H1 (cell line): ENCODE measurements around the gene CYP4F3. TPM values are rescaled to one million over a fixed set of nuclear protein-coding genes. Genes with fewer than 3 reads are reported as not detected.

ENCODE experiments used
- CTCF ChIA-PET: fragments of 300-600 bp; sonication (Branson Sonifier 250); formaldehyde crosslinking; loops from one replicate; lab custom pipeline; 2021; ENCODE audit not compliant: partially characterized antibody; lab: Charles Lee
- POLR2A ChIA-PET: fragments of 300-600 bp; sonication (Branson Sonifier 250); formaldehyde crosslinking; loops from one replicate; lab custom pipeline; 2021; ENCODE audit warnings: inconsistent platforms; ENCODE audit not compliant: partially characterized antibody; lab: Charles Lee
- DNase-seq, 2 experiments: peaks; one replicate each; pipeline versions ENCODE4 v3.0.0 to v3.0.0-alpha.2; 2010 to 2022; ENCODE audit warnings: low spot score in 2 of 2, low read depth in 1 of 2, mixed read lengths in 1 of 2
- FAIRE-seq: peaks from 2 replicates; lab custom pipeline; 2011; peaks lifted over from hg19 to GRCh38; lab: Jason Lieb, UNC
- H2AFZ ChIP-seq: 2 replicates; pipeline ENCODE4 v1.8.1; 2012; ENCODE audit warnings: low read length, inconsistent platforms
- H2AK5ac ChIP-seq: 2 replicates; pipeline ENCODE4 v1.6.1; 2013; ENCODE audit warnings: low read depth, low read length
- H2BK120ac ChIP-seq: replicated peaks from 2 replicates; pipeline ENCODE3; 2013; ENCODE audit warnings: low read depth, low read length, inconsistent platforms
- H2BK12ac ChIP-seq: 2 replicates; pipeline ENCODE4 v1.6.1; 2013; ENCODE audit warnings: low read depth, low read length
- H2BK15ac ChIP-seq: 2 replicates; pipeline ENCODE4 v1.6.1; 2013; ENCODE audit warnings: low read length
- H2BK20ac ChIP-seq: 2 replicates; pipeline ENCODE4 v1.6.1; 2013; ENCODE audit warnings: low read length
- H2BK5ac ChIP-seq: 2 replicates; pipeline ENCODE4 v1.6.1; 2013; ENCODE audit warnings: low read depth, low read length
- H3K14ac ChIP-seq: 2 replicates; pipeline ENCODE4 v1.6.1; 2013; ENCODE audit warnings: inconsistent platforms; ENCODE audit not compliant: insufficient read length
- H3K18ac ChIP-seq: 2 replicates; pipeline ENCODE4 v1.6.1; 2013; ENCODE audit warnings: low read length; ENCODE audit errors: extremely low read depth
- H3K23ac ChIP-seq: 2 replicates; pipeline ENCODE4 v1.6.1; 2013; ENCODE audit warnings: inconsistent platforms; ENCODE audit not compliant: insufficient read length
- H3K23me2 ChIP-seq: 2 replicates; pipeline ENCODE4 v1.6.1; 2013; ENCODE audit warnings: low read depth, low read length
- H3K27ac ChIP-seq: 2 replicates; pipeline ENCODE4 v1.6.1; 2011; ENCODE audit warnings: low read depth, low read length, inconsistent platforms
- H3K27me3 ChIP-seq, 4 experiments: replicated peaks in 1 of 4; 1 replicate in 1 of 4; 2 replicates in 3 of 4; pipeline versions ENCODE4 v1.6.1 to v1.8.1; 2011 to 2013; ENCODE audit warnings: low read length in 3 of 4, mild to moderate bottlenecking in 3 of 4, inconsistent platforms in 2 of 4, mixed read lengths in 2 of 4, moderate library complexity in 1 of 4; ENCODE audit not compliant: control insufficient read depth in 3 of 4, insufficient read depth in 3 of 4; ENCODE audit errors: extremely low read depth in 1 of 4
- H3K36me3 ChIP-seq, 4 experiments: 2 replicates each; pipeline versions ENCODE4 v1.6.1 to v1.8.1; 2011 to 2013; ENCODE audit warnings: mild to moderate bottlenecking in 4 of 4, low read length in 3 of 4, moderate library complexity in 2 of 4, control low read depth in 1 of 4, inconsistent platforms in 1 of 4; ENCODE audit not compliant: insufficient read depth in 4 of 4, control insufficient read depth in 2 of 4
- H3K4ac ChIP-seq: replicated peaks from 2 replicates; pipeline ENCODE3; 2013; ENCODE audit warnings: low read length, low read depth, mixed read lengths, inconsistent platforms; ENCODE audit not compliant: insufficient read length
- H3K4me1 ChIP-seq, 4 experiments: replicated peaks in 1 of 4; 1 replicate in 1 of 4; 2 replicates in 3 of 4; pipeline versions ENCODE4 v1.6.1 to v1.8.1; 2011 to 2013; ENCODE audit warnings: low read length in 3 of 4, inconsistent platforms in 2 of 4, mixed read lengths in 1 of 4; ENCODE audit not compliant: insufficient read depth in 4 of 4, control insufficient read depth in 3 of 4
- H3K4me2 ChIP-seq, 2 experiments: 2 replicates each; pipeline versions ENCODE4 v1.6.1 to v1.8.1; 2011 to 2013; ENCODE audit warnings: low read depth in 2 of 2, low read length in 2 of 2, control low read depth in 1 of 2, inconsistent platforms in 1 of 2, mild to moderate bottlenecking in 1 of 2; ENCODE audit not compliant: insufficient read depth in 1 of 2
- H3K4me3 ChIP-seq, 4 experiments: fragments of 200-600, 300-600 bp in 1 of 4; sonication (generic), shearing (Covaris generic), sonication (Bioruptor Twin) in 1 of 4; 2 replicates each; pipeline versions ENCODE4 v1.5.1 to v1.8.1; 2011 to 2016; ENCODE audit warnings: low read length in 4 of 4, low read depth in 3 of 4, control low read depth in 2 of 4, inconsistent platforms in 2 of 4, mild to moderate bottlenecking in 2 of 4, mixed read lengths in 1 of 4, moderate library complexity in 1 of 4; ENCODE audit not compliant: insufficient read depth in 2 of 4; ENCODE audit errors: extremely low read depth in 1 of 4
- H3K56ac ChIP-seq: replicated peaks from 2 replicates; pipeline ENCODE3; 2013; ENCODE audit warnings: low read depth, mild to moderate bottlenecking, mixed read lengths, low read length, inconsistent platforms; ENCODE audit not compliant: insufficient read length
- H3K79me1 ChIP-seq: 2 replicates; pipeline ENCODE4 v1.6.1; 2013; ENCODE audit warnings: low read depth, low read length, control low read depth
- H3K79me2 ChIP-seq, 2 experiments: 2 replicates each; pipeline versions ENCODE4 v1.6.1 to v1.8.1; 2012 to 2013; ENCODE audit warnings: low read length in 2 of 2, mild to moderate bottlenecking in 2 of 2, inconsistent platforms in 1 of 2; ENCODE audit not compliant: insufficient read depth in 2 of 2, control insufficient read depth in 1 of 2
- H3K9ac ChIP-seq, 4 experiments: replicated peaks in 1 of 4; 1 replicate in 1 of 4; 2 replicates in 3 of 4; pipeline versions ENCODE4 v1.6.1 to v1.8.1; 2011 to 2013; ENCODE audit warnings: low read depth in 3 of 4, low read length in 3 of 4, control low read depth in 2 of 4, mild to moderate bottlenecking in 2 of 4, moderate library complexity in 2 of 4, inconsistent platforms in 1 of 4; ENCODE audit errors: extremely low read depth in 1 of 4
- H3K9me3 ChIP-seq, 2 experiments: 2 replicates each; pipeline versions ENCODE4 v1.6.1 to v1.8.1; 2012 to 2013; ENCODE audit warnings: mild to moderate bottlenecking in 2 of 2, moderate library complexity in 2 of 2, control low read depth in 1 of 2, inconsistent platforms in 1 of 2, low read depth in 1 of 2, low read length in 1 of 2, mixed read lengths in 1 of 2; ENCODE audit not compliant: insufficient read depth in 2 of 2
- H4K20me1 ChIP-seq, 2 experiments: replicated peaks in 1 of 2; 2 replicates each; pipeline versions ENCODE3 to v1.8.1; 2011 to 2013; ENCODE audit warnings: inconsistent platforms in 2 of 2, low read length in 2 of 2, mild to moderate bottlenecking in 1 of 2; ENCODE audit not compliant: insufficient read depth in 2 of 2, control insufficient read depth in 1 of 2
- H4K5ac ChIP-seq: 2 replicates; pipeline ENCODE4 v1.6.1; 2013; ENCODE audit warnings: low read length, low read depth, mixed read lengths, inconsistent platforms; ENCODE audit not compliant: insufficient read length
- H4K8ac ChIP-seq: 2 replicates; pipeline ENCODE4 v1.8.0; 2013; ENCODE audit warnings: mild to moderate bottlenecking, moderate library complexity, low read length, inconsistent platforms; ENCODE audit not compliant: insufficient read depth; ENCODE audit errors: extremely low read depth
- H4K91ac ChIP-seq: replicated peaks from 2 replicates; pipeline ENCODE3; 2013; ENCODE audit warnings: low read length, mixed read lengths, inconsistent platforms; ENCODE audit not compliant: insufficient read length
- GABPA ChIP-seq: IDR thresholded peaks from 2 replicates; pipeline ENCODE4 v1.6.1; 2011; ENCODE audit warnings: mild to moderate bottlenecking, low read length, moderate library complexity, borderline replicate concordance; ENCODE audit not compliant: insufficient read depth
- POU5F1 ChIP-seq: IDR thresholded peaks from 2 replicates; pipeline ENCODE4 v1.6.1; 2011; ENCODE audit warnings: low read depth, mild to moderate bottlenecking, low read length, moderate library complexity
- RBBP5 ChIP-seq: IDR thresholded peaks from 2 replicates; pipeline ENCODE4 v1.7.1; 2012; ENCODE audit warnings: low read depth, mild to moderate bottlenecking, inconsistent platforms, low read length, moderate library complexity, borderline replicate concordance
- WGBS, 2 experiments: shearing (Covaris generic) in 1 of 2; methylation state at CpG; one replicate each; pipeline versions ENCODE4 v1.1.6 to v1.1.7; 2013 to 2015; ENCODE audit warnings: low lambda C conversion rate in 2 of 2, mixed read lengths in 2 of 2, inconsistent platforms in 1 of 2, low coverage in 1 of 2, missing lambda C conversion rate in 1 of 2; ENCODE audit not compliant: insufficient replicate concordance in 2 of 2, insufficient coverage in 1 of 2, insufficient read length in 1 of 2; ENCODE audit errors: extremely low coverage in 1 of 2, missing lambda C conversion rate in 1 of 2; 5-methylcytosine and 5-hydroxymethylcytosine counted together
- polyA plus RNA-seq, 7 experiments: library from polyadenylated mRNA; depleted of rRNA in 3 of 7; stranded (reverse) in 5 of 7; unstranded in 2 of 7; fragments of >200 nt in 5 of 7; fragments of 200-250 nt in 2 of 7; gene quantifications; 1 replicate in 5 of 7; 2 replicates in 1 of 7; 4 replicates in 1 of 7; pipeline versions ENCODE4 v1.2.1 to v1.2.3, GENCODE V29; 2011 to 2013; ENCODE audit warnings: missing spikeins in 2 of 7, mixed read lengths in 2 of 7
- total RNA-seq: library from RNA; stranded (reverse); fragmentation: NEBNext Ultra II Directional; extraction: Animal tissue kit (Norgen Biotek cat#: 25700); gene quantifications from 2 replicates; pipeline ENCODE4 v1.2.1, GENCODE V29; 2021
- TF ChIP-seq, protein P1 (sequence below): IDR thresholded peaks from 2 replicates; pipeline ENCODE4 v1.6.1; 2012; ENCODE audit warnings: inconsistent platforms

Gene CYP4F3
- total and polyA plus RNA-seq, 2 of the 8 experiments (the other 6 are each of a cell fraction or from before 2014, with no cell fraction given), result not detected

DNA sequence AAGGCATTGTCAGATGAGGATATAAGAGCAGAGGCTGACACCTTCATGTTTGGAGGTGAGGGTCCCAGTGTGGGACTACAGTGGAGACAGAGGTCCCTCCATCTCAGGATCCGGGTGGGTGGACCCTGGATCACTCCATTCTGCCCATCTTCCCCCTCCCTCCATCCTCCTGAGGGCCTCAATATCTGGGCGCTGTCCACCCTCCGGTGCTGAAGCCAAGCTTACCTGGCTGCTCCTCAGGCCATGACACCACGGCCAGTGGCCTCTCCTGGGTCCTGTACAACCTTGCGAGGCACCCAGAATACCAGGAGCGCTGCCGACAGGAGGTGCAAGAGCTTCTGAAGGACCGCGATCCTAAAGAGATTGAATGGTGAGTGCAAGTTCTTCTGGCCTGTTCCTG, 44.1 kb downstream of the CYP4F3 start:
- no peak overlapping the region for H2BK5ac ChIP-seq
- no peaks in the 10 kb centered on the region for H3K79me1 ChIP-seq
- POLR2A ChIA-PET, result no interaction called here
- peaks cover 83 to 86% of the 10 kb centered on the region in 2 experiments for H3K9me3 ChIP-seq
- CTCF ChIA-PET, result no interaction called here
- H3K27me3 ChIP-seq, result no peaks in the 10 kb centered on the region
- no peak for FAIRE-seq
- H4K91ac ChIP-seq, result no peak overlapping the region
- DNase-seq, result no peak
- no peak overlapping the region for H3K23ac ChIP-seq
- no peaks in the 10 kb centered on the region for H3K4me1 ChIP-seq
- no peak overlapping the region for H2BK20ac ChIP-seq
- TF ChIP-seq POU5F1 (no peak), GABPA (no peak), RBBP5 (no peak)
- TF ChIP-seq, protein P1, sequence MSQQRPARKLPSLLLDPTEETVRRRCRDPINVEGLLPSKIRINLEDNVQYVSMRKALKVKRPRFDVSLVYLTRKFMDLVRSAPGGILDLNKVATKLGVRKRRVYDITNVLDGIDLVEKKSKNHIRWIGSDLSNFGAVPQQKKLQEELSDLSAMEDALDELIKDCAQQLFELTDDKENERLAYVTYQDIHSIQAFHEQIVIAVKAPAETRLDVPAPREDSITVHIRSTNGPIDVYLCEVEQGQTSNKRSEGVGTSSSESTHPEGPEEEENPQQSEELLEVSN, result no peak
- H3K4me3 ChIP-seq, result no peak overlapping the region
- H2BK15ac ChIP-seq, result no peak overlapping the region
- H3K23me2 ChIP-seq, result no peaks in the 10 kb centered on the region
- no peak overlapping the region for H2BK12ac ChIP-seq
- no peak overlapping the region for H4K8ac ChIP-seq
- no peak overlapping the region for H3K18ac ChIP-seq
- no peak overlapping the region for H3K4ac ChIP-seq
- no peak overlapping the region for H2AFZ ChIP-seq
- no peaks in the 10 kb centered on the region for H4K20me1 ChIP-seq
- WGBS, 2 experiments, result 74% methylated on average over 9 of the region's 9 CpGs; no CpG with 5 or more reads in 1 of the 2 experiments
- H3K79me2 ChIP-seq, result no peaks in the 10 kb centered on the region
- H3K36me3 ChIP-seq, result no peaks in the 10 kb centered on the region
- H3K9ac ChIP-seq, result no peak overlapping the region
- no peak overlapping the region for H3K27ac ChIP-seq
- H2AK5ac ChIP-seq, result no peak overlapping the region
- H3K56ac ChIP-seq, result no peak overlapping the region
- H2BK120ac ChIP-seq, result no peak overlapping the region
- no peak overlapping the region for H3K4me2 ChIP-seq
- H4K5ac ChIP-seq, result no peak overlapping the region
- no peak overlapping the region for H3K14ac ChIP-seq
